Uterus (tissue), 4 donors: ENCODE results near the gene MAP3K4. TPM values are rescaled to one million over a fixed set of nuclear protein-coding genes. Genes with fewer than 3 reads are reported as not detected.

Source experiments
- DNase-seq, 2 donors: peaks; one replicate each; pipeline ENCODE4 v3.0.0-alpha.2; 2019 to 2020
- H3K27ac ChIP-seq, 2 donors: fragments of 200-600 bp; sonication (generic); 1 replicate in 1 of 2; 2 replicates in 1 of 2; pipeline ENCODE4 v1.5.1; 2016 to 2018
- H3K27me3 ChIP-seq, 2 donors: fragments of 200-600 bp; sonication (generic); one replicate each; pipeline ENCODE4 v1.5.1; 2018 to 2019; ENCODE audit warnings: control low read depth in 1 of 2
- H3K36me3 ChIP-seq, 2 donors: fragments of 200-600 bp; sonication (generic); one replicate each; pipeline ENCODE4 v1.5.1; 2019; ENCODE audit warnings: control low read depth in 1 of 2
- H3K4me1 ChIP-seq, 2 donors: fragments of 200-600 bp; sonication (generic); one replicate each; pipeline ENCODE4 v1.5.1; 2018 to 2019; ENCODE audit warnings: control low read depth in 1 of 2
- H3K4me3 ChIP-seq, 2 donors: fragments of 200-600 bp; sonication (generic); 1 replicate in 1 of 2; 2 replicates in 1 of 2; pipeline ENCODE4 v1.5.1; 2018 to 2019; ENCODE audit warnings: mild to moderate bottlenecking in 1 of 2
- H3K9me3 ChIP-seq, 2 donors: fragments of 200-600 bp; sonication (generic); one replicate each; pipeline ENCODE4 v1.5.1; 2019; ENCODE audit warnings: control low read depth in 1 of 2
- POLR2A ChIP-seq, 2 donors: fragments of 450-650 bp; IDR thresholded peaks; one replicate each; pipeline ENCODE4 v1.6.1; 2016; ENCODE audit warnings: antibody characterized with exemption in 2 of 2, mild to moderate bottlenecking in 1 of 2, moderate library complexity in 1 of 2
- intact Hi-C: fragments of 100-400 bp; cut with DNase I; formaldehyde crosslinking; loops from one replicate; pipeline ENCODE4 v1.15.1; 2023; ENCODE audit warnings: low total_unique reads
- total RNA-seq, 4 donors: library from RNA; depleted of rRNA in 3 of 4; stranded (reverse); fragments of >200 nt in 3 of 4; gene quantifications; one replicate each; pipeline versions ENCODE4 v1.1.0 to v1.2.4, GENCODE V29; 2014 to 2023
- TF ChIP-seq, protein P1 (sequence below), 4 experiments: fragments of 200-600 bp in 2 of 4; fragments of 450-650 bp in 2 of 4; sonication (generic) in 2 of 4; IDR thresholded peaks; one replicate each; pipeline ENCODE4 v1.5.1; 2016 to 2019; ENCODE audit warnings: antibody characterized with exemption in 4 of 4, mild to moderate bottlenecking in 2 of 4, moderate library complexity in 1 of 4
- donor health status: DM: yes; HTN: yes; CAD: no.

MAP3K4 gene
- total RNA-seq, 4 donors from 2014 or later = 24.1 to 82.9 (median 46.6) TPM

DNA sequence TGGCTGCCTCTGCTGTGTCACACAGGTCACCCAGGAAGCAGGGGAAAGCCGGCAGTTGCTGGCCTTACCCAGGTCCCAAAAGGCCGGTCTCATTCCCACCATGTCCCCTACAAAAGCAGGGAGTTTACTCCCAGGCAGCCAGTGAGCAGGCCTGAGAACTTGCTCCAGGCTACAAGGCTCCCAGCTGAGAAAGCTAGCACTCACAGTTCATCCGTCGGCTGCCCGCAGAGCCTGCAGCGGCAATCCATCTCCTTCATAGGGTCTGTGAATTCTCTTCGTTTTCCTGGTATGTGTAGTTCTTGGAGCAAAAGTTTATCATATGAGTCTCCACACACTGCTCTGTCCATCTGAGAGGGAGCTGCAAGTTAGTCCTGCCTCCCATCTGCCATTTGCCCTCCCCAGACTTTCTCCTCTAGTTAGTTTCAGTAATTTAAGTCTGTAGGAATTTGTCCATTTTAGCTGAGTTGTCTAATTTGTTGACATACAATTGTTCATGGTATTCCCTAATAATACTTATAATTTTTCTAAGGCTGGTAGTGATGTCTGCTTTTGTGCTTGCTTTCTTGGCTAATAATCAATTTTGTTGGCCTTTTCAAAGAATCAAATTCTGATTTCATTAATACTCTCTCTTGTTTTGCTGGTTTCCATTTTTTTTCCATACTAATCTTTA, 135.6 kb downstream of the MAP3K4 start:
- no peak for DNase-seq
- Histone ChIP-seq H3K4me3 (no peak overlapping the region), H3K4me1 (no peaks in the 10 kb centered on the region), H3K27me3 (no peaks in the 10 kb centered on the region), H3K36me3 (no peaks in the 10 kb centered on the region), H3K27ac (no peak overlapping the region), H3K9me3 (peaks cover 0 to 12% of the 10 kb centered on the region in 2 donors)
- TF ChIP-seq, protein P1, sequence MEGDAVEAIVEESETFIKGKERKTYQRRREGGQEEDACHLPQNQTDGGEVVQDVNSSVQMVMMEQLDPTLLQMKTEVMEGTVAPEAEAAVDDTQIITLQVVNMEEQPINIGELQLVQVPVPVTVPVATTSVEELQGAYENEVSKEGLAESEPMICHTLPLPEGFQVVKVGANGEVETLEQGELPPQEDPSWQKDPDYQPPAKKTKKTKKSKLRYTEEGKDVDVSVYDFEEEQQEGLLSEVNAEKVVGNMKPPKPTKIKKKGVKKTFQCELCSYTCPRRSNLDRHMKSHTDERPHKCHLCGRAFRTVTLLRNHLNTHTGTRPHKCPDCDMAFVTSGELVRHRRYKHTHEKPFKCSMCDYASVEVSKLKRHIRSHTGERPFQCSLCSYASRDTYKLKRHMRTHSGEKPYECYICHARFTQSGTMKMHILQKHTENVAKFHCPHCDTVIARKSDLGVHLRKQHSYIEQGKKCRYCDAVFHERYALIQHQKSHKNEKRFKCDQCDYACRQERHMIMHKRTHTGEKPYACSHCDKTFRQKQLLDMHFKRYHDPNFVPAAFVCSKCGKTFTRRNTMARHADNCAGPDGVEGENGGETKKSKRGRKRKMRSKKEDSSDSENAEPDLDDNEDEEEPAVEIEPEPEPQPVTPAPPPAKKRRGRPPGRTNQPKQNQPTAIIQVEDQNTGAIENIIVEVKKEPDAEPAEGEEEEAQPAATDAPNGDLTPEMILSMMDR (IDR thresholded peaks at IDR 0.05) = no peak
- no peak for TF ChIP-seq POLR2A (IDR thresholded peaks at IDR 0.05)
- intact Hi-C loops = no loop called here

DNA sequence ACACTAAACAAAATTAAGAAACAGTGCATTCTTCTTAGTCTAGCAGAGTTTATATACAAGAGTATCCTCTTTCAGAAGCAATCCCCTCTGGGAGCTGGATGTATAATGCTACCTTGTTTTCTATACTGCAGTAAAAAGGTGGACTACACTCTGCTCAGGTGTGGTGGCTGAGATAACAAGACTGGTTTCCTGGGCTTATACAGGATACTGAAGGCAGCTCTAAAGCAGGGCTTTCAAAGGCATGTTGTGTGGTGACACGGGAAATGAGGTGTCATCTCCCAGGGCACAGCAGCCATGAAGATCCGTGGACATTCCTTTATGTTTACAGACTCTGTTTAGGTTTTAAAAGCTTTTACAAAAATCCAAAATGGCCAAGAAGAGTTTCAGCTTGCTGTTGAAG, 136.7 kb downstream of the MAP3K4 start:
- intact Hi-C loops = no loop called here
- TF ChIP-seq, protein P1 (IDR thresholded peaks at IDR 0.05) = no peak
- no peak for TF ChIP-seq POLR2A (IDR thresholded peaks at IDR 0.05)
- Histone ChIP-seq H3K4me1 (no peaks in the 10 kb centered on the region), H3K27me3 (no peaks in the 10 kb centered on the region), H3K4me3 (no peak overlapping the region), H3K9me3 (peaks cover 0 to 8% of the 10 kb centered on the region in 2 donors), H3K27ac (no peak overlapping the region), H3K36me3 (no peaks in the 10 kb centered on the region)
- no peak for DNase-seq

DNA sequence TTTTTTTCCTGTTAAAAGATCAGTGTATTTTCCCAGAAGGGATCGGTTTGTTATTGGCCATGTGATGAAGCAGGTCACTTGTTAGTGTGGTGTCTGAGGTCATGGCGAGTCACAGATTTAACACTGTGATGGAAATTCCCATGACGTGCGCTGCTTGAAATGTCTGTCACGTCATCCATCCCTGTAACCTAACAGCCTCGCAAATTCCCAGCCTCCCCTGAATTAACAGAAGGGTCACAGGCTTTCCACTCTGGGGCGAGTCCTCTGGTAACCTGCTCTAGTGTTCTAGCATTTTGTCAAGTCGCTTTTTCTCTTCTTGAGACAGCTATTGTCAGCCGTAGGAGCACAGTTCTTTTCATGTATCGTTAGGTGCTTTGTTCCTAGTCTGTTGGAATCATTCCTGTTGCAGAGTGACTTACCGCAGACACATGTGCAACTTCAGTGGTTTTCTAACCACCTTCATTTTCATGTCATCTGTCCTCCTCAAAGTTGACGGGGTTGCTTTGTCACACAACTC, 137.2 kb downstream of the MAP3K4 start:
- Histone ChIP-seq H3K4me1 (no peaks in the 10 kb centered on the region), H3K9me3 (peaks cover 0 to 3% of the 10 kb centered on the region in 2 donors), H3K27me3 (no peaks in the 10 kb centered on the region), H3K4me3 (no peak overlapping the region), H3K27ac (no peak overlapping the region), H3K36me3 (no peaks in the 10 kb centered on the region)
- no peak for DNase-seq
- TF ChIP-seq, protein P1 (IDR thresholded peaks at IDR 0.05) = no peak
- TF ChIP-seq POLR2A (IDR thresholded peaks at IDR 0.05) = no peak
- intact Hi-C loops = no loop called here

DNA sequence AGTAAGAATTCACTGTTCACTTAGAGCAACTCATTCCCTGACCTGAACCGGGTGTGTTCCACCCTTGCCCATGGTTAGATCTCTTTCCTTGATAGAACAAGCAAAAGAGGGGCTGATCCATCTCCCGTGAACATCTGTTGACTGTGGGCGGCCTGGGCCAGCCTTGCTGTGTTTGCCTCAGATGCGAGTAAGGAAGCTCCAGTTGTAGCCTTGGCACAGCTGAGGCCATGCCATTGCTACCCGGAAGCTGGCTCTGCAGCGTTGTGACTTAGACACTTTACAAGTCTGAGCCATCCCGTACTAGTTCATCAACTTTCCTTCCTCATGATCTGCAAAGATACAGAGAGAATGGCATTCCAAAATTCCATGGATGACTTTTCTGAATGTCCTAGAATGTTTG, 139.0 kb downstream of the MAP3K4 start:
- Histone ChIP-seq H3K27ac (no peak overlapping the region), H3K4me1 (no peaks in the 10 kb centered on the region), H3K27me3 (no peaks in the 10 kb centered on the region), H3K4me3 (no peak overlapping the region), H3K9me3 (no peaks in the 10 kb centered on the region), H3K36me3 (no peaks in the 10 kb centered on the region)
- no peak for DNase-seq
- intact Hi-C loops = no loop called here
- TF ChIP-seq POLR2A (IDR thresholded peaks at IDR 0.05) = no peak
- TF ChIP-seq, protein P1 (IDR thresholded peaks at IDR 0.05) = no peak

DNA sequence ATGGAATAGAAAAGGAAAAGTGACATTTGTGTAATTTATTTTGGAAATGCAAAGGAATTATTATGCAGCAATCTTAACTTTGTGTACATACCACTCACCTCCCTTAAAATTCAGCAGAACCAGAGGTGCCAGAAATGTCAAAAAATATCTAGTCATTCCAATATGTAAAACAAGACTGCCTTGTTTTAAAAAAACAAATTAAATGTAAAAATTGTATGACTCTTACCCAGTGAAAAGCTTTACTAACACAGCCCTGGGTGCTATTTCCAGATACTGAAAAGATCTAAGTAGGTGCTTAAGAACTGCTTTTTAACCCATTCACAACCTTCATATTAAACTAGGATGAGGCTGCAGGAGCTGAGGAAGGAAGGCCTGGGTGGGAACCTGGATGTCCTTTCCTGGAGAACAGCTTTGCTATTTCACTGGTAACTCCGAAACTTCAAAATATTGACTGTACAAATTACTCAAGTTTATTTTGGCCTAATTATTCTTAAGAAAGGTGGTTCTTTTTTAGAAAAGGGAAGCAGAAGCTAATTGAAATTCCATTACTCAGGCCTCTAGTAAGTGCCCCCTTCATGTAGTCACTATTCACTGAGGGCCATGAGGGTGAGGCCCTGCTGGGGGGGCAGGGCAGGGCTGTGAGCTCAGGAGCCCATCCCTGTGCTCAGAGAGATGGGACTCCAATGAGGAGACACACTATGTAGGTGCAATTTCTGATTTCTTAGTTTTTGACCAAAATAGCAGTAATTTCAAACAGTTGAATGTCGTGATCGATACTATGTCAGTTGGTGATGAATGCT, 139.6 kb downstream of the MAP3K4 start:
- Histone ChIP-seq H3K4me3 (no peak overlapping the region), H3K36me3 (no peaks in the 10 kb centered on the region), H3K9me3 (no peaks in the 10 kb centered on the region), H3K27ac (no peak overlapping the region), H3K27me3 (no peaks in the 10 kb centered on the region), H3K4me1 (no peaks in the 10 kb centered on the region)
- TF ChIP-seq, protein P1 (IDR thresholded peaks at IDR 0.05) = no peak
- no peak for TF ChIP-seq POLR2A (IDR thresholded peaks at IDR 0.05)
- intact Hi-C loops = no loop called here
- DNase-seq = no peak
